Ureter (tissue), 1 donor: Measurements from ENCODE around the gene DOCK4. TPM values are rescaled to one million over a fixed set of nuclear protein-coding genes. Genes with fewer than 3 reads are reported as not detected.

Experiments used
- DNase-seq: peaks from one replicate; pipeline ENCODE4 v3.0.0-alpha.2; 2020; ENCODE audit warnings: low spot score
- total RNA-seq: library from RNA; stranded (reverse); gene quantifications from one replicate; pipeline ENCODE4 v1.2.4, GENCODE V29; 2023
- donor health status: DM: yes; HTN: yes; CAD: no.

DOCK4 gene
- total RNA-seq, 1 donor from 2014 or later = 37.9 TPM

DNA sequence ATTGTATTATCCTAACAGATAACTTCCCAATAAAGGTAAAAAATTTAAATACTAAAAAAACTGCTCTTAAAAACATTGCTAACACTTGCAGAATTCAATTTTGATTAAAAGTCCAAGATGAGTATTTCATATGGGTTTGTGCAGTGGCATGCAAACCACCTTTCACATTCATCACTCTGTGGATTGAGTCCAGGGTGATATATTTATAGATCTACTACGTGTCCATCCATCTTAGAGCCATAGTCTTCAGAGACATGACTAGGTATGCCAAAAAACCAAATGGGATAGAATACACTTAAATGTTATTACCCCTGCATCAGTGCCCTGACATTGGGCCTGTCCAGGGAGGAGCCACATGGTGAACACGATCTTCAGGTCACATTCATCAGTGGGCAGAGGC is 96.0 kb downstream of the DOCK4 start:
- no peak for DNase-seq

DNA sequence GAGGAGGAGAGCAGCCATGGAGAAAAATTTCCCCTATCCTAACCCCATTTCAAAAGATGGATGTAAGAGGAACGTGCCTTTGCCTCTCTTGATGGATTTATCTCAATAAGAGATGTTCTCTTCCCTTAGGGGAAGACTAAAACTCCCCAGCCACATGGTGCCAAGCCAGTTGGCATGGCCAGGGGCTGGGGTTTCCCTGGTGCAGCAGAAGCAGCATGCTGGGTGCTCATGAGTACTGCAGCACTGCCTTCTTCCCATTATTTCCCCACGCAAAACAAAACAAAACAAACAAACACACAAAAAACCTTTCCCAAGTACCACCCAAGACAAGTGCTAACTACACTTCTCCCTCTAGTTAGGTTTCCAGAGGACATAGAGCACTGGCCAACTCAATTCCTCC is 97.2 kb downstream of the DOCK4 start:
- DNase-seq = no peak

- DNase-seq = no peak
Measured at GRCh38 chr7:112105584-112106530, 100.3 kb downstream of the DOCK4 start.

DNA sequence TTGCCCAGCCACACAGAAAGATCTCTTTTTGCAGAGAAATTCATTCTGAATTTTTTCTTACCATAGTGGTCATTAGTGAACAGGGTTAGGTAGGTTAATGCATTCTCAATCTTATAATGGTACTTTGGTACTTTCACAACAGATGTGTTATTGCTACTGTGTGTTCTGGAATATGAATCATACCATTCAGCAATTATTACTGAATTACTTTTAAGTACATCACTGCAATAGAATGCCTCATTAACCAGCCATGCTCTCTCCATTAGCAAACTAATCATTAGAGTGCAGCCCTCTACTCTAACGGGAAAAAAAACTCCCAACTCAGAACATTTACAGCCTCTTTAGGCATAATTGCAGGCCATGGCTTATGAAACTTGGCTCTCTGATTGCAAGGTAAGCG is 102.1 kb downstream of the DOCK4 start:
- no peak for DNase-seq

GRCh38 chr7:112103246-112103645 is 103.0 kb downstream of the DOCK4 start:
- DNase-seq = no peak

- DNase-seq = no peak
Measured at GRCh38 chr7:112101201-112101846, 104.9 kb downstream of the DOCK4 start.

DNA sequence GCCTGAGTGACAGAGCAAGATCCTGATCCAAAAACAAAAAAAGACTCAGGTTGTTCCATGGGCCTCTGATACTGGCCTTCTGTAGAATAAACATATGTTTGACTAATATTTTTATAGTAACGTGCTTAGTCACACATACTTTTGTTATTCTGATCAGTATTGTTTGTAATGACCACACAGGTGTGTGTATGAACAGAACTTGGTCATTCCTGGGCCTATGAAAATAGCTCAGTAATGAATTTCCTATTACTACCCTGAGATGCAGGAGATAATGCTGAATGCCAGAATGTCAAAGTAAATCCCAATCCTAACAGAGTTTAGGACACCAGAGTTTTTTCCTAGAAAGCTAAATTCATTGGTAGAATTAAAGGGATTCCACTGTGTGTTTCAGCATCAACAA is 108.7 kb downstream of the DOCK4 start:
- no peak for DNase-seq

GRCh38 chr7:112093409-112093808 is 112.8 kb downstream of the DOCK4 start:
- DNase-seq = no peak

GRCh38 chr7:112092709-112093395 is 113.3 kb downstream of the DOCK4 start:
- DNase-seq = no peak

DNA sequence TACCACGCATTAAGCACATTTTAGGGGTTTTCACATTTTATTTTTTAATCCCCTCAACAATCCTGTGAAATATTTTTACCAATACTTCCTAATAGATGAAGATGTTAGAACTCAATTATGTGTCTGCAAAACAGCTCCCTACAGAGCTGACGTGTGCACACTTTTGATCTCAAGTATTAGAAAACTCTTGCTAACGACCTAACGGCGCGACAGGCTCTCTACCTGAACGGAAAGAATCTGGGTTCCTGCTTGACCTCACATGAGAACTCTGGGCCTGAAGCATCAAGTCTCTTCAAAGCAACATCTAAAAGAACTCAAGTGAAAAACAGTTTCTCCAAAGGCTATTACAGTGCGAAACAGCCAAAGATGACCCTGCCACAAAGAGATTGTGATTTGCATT is 113.9 kb downstream of the DOCK4 start:
- no peak for DNase-seq

- no peak for DNase-seq
Measured at GRCh38 chr7:112091768-112092167, 114.4 kb downstream of the DOCK4 start.

DNA sequence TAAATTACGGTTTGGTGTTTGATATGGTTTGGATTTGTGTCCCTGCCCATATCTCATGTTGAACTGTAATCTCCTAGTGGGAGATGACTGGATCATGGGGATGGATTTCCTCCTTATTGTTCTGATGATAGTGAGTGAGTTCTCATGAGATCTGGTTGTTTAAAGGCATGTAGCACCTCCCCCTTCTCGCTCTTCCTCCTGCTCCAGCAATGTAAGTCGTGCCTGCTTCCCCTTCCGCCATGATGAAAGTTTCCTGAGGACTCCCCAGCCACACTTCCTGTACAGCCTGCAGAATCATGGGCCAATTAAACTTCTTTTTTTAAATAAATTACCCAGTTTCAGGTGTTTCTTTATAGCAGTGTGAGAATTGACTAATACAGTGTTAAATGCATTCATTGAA is 116.6 kb downstream of the DOCK4 start:
- DNase-seq = no peak

DNA sequence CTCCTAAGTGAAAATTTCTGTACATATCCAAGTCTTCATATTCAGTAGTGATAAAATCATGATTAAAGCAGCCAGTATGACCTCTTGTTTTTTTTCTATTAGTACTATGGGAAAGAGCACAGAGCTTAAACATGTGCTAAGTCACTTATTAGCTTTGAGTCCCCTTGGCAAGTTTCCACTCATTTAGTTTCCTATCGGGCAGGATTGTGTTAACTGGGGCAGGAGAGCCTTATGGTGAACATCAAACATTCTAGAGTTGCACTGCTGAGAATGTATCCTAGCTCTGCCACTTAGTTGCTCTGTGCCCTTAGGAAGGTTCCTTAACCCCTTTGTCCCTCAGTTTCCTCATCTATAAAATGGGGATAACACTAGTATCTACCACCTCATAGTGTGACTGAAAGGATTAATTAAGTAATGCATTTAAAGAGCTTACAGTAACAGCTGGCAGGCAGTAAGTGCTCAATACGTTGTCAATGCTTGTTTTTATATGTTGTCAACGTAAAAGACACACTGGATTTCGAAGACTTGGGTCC is 117.6 kb downstream of the DOCK4 start:
- no peak for DNase-seq

DNA sequence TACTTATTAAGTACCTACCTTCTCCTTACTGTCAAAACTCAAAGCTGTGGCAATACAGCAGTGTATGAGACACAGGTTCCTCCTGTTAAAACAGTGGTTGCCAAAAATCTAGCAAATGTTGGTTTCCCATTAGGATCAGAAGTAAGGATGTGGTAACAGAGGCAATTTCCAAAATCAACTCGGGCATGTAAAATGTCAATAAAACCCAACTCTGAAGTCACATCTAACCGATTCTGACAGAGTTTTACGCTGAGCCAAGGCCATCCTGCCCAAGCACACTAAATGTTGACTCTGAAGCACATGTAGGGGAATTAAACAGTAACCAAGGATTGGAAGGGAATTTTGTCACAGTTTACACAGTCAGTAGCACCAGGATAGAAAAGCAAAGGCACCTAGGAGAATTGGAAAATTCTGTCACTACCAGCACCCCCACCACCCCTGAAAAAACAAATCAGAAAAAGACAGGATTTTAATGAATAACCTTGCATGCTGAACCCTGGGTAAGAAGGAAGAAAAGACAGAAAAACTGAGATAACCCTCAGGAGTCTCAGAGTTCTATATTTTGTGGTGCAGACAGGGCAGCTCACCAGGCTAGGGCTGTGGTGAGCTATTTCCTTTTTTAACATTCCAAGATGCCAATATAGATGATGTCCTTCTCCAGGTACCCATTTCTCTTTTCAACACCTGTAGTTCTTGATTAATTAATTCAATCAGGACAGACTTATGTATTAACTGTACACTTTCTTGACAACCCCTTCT is 119.5 kb downstream of the DOCK4 start:
- DNase-seq = no peak

DNA sequence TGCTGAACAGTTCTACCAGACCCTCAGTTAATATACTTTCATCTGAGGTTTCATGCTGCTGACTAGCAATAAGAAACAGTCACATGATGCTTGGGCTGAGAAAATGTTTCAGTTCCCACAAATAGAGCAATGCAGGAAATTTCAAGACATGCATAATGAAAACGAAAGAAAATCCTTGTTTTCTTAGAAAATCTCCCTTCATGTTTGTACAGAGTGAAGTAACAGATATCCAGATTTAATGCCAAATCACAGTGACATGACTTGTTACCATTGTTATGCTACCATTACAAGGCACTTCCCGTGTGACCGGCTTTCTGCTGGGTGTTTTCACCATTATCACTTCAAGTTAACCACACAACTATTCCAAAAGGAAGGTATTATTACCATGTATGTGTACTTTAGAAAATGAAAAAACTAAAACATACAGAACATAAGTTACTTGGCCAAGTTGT is 121.7 kb downstream of the DOCK4 start:
- DNase-seq = no peak

GRCh38 chr7:112083776-112084355 is 122.3 kb downstream of the DOCK4 start:
- no peak for DNase-seq

GRCh38 chr7:112082306-112082705 is 123.9 kb downstream of the DOCK4 start:
- no peak for DNase-seq

DNA sequence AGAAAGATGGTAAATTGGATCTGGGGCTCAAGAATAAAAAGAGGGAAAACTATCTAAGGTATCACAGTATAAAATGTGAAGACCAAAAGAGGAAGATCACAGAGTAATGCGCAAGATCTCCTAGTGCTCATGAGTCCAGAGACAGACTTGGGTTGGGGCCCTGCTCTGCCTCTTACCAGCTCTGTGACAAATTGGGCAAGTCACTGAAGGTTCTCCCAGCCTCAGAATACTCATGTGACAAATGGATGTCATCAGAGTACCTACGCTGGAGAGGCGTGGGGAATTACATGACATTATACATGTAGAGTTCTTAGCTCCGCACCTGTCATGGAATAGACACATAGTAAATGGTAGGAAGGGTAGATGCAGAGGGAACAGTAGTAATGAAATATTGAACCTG is 124.4 kb downstream of the DOCK4 start:
- DNase-seq = no peak

DNA sequence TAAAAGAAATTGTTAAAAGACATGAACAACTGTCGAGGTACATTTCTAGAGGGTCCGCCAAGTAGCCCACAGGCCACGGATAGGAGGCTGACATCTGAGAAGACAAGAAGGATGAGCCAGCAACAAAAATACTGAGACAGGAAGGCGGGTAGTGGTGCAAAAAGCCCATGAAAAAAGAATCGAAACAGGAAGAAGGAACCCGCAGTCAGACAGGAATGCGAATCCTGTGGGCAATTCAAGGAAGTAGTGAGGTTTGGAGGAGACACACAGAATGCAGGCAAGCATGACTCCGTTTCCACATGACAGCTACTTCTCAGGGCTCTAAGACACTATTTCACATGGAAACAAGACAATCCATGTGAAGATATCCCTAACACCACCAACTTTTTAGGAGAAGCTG is 125.2 kb downstream of the DOCK4 start:
- no peak for DNase-seq

DNA sequence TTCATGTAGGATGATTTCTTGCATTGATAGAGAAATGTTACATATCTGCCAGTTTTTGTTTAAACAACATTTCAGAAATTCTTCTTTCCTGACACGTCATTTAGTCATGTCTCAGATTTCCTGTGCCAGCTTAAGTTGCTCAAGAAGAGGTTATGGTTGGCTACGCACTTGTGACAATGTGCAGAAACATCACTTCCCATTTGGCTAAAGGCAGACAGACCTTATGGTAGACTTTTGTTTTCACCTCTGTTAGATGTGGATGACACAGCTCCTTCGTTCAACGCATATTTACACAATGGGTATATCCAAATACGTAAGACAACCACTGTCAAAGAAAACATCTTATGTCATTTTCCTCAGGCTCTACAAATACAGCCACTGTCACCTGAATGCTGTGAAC is 125.8 kb downstream of the DOCK4 start:
- DNase-seq = no peak

DNA sequence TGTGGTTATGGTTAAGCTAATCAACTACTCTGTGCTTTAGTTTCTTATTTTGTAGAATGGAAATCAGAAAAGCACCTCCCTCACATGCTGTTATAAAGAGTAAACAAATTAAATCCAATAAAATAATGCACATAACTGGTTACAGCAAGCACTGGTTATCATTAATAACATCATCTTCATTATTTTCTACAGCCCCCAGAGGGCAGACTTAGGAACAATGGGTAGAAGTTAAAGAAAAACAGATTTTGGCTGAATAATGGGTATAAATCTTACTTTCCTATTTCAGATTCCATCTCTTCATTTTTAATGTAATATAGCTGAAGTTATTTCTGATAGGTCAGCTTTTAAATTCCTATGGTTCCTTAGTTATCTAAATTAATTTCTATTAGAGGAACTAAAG is 126.5 kb downstream of the DOCK4 start:
- DNase-seq = no peak
